Mucosa of rectum (tissue), 2 donors: ENCODE data around the gene LHFPL3.

Experiments used
- H3K27ac ChIP-seq, 2 donors: one replicate each; pipeline ENCODE4 v1.7.0; 2013; ENCODE audit warnings: inconsistent platforms in 2 of 2, low read depth in 2 of 2, low read length in 2 of 2
- H3K27me3 ChIP-seq, 2 donors: one replicate each; pipeline ENCODE4 v1.7.0; 2013; ENCODE audit warnings: low read length in 2 of 2; ENCODE audit not compliant: control insufficient read depth in 2 of 2, insufficient read depth in 2 of 2
- H3K36me3 ChIP-seq, 2 donors: one replicate each; pipeline ENCODE4 v1.7.0; 2013; ENCODE audit warnings: low read length in 2 of 2; ENCODE audit not compliant: control insufficient read depth in 2 of 2, insufficient read depth in 2 of 2
- H3K4me1 ChIP-seq, 2 donors: one replicate each; pipeline ENCODE4 v1.7.0; 2013; ENCODE audit warnings: low read length in 2 of 2, mild to moderate bottlenecking in 1 of 2; ENCODE audit not compliant: control insufficient read depth in 2 of 2, insufficient read depth in 2 of 2
- H3K4me3 ChIP-seq, 2 donors: one replicate each; pipeline ENCODE4 v1.7.0; 2013; ENCODE audit warnings: low read length in 2 of 2
- H3K9ac ChIP-seq, 2 donors: one replicate each; pipeline ENCODE4 v1.7.0; 2013; ENCODE audit warnings: low read length in 2 of 2, low read depth in 1 of 2, mild to moderate bottlenecking in 1 of 2
- H3K9me3 ChIP-seq, 2 donors: one replicate each; pipeline ENCODE4 v1.7.0; 2013; ENCODE audit warnings: low read length in 2 of 2; ENCODE audit not compliant: control insufficient read depth in 2 of 2
- donor health status: healthy.
- donor health status: Normal muscosa, but diverticular disease.

The LHFPL3 gene

DNA sequence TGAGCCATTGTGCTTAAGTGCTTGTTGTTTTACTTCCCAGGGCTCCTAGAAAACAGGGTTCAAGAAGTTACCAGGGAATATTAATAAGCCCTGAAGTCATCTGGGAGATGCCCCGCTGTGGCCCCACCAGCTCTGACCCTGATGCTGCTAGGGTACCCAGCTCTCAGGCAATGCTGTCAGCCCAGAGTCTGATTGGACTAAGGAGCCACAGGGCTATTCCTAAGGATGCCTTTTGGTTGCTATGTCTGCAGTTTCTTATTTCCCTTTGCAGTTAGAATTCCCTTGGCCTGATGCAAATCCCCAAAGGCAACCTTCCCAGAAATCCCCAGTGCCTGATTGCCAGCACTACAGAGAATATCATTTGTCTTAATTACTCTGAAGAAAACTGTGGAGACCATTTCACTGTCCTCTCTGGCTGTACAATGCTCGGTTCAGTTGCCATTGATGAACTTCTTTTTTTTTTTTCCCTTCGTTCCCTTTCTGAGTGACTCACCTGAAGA, 448.9 kb downstream of the LHFPL3 start:
- no peaks in the 10 kb centered on the region for H3K27me3 ChIP-seq
- no peak overlapping the region for H3K4me3 ChIP-seq
- H3K27ac ChIP-seq: no peak overlapping the region
- H3K36me3 ChIP-seq: no peaks in the 10 kb centered on the region
- no peak overlapping the region for H3K9ac ChIP-seq
- H3K4me1 ChIP-seq: no peaks in the 10 kb centered on the region
- no peaks in the 10 kb centered on the region for H3K9me3 ChIP-seq

DNA sequence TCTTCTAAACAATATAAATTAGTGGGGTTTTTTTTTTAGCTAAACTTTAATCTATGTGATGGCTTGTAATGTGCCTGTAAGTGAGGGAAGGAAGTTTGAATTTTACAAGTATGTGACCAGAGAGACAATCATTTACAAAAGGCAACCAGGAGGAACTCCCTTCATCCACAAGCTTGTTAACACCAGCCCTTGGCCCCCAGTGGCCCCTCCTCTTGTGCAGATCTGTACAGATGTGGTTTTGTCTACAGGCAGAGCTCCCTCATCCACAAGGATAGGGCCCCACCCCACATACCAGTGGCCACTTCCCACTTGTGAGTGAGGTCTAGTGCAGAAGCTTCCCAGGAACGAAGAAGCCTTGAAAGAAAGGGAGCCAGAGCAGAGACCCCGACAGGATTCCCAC, 451.5 kb downstream of the LHFPL3 start:
- no peak overlapping the region for H3K9ac ChIP-seq
- no peak overlapping the region for H3K27ac ChIP-seq
- no peaks in the 10 kb centered on the region for H3K4me1 ChIP-seq
- no peaks in the 10 kb centered on the region for H3K27me3 ChIP-seq
- no peak overlapping the region for H3K4me3 ChIP-seq
- no peaks in the 10 kb centered on the region for H3K36me3 ChIP-seq
- H3K9me3 ChIP-seq: no peaks in the 10 kb centered on the region

DNA sequence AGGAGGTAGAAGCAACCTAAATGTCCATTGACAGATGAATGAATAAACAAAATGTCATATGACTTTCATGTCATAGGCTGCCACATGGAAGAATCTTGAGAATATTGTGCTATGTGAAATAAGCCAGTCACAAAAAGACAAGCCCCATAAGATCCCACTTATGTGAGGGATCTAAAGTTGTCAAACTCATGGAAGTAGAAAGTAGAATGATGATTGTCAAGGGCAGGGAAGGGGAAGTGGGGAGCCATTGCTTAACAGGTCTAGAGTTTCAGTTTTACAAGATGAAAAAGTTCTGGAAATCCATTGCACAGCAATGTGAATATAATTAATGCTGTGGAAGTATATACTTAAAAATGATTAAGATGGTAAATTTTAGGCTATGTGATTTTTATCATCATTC, 456.3 kb downstream of the LHFPL3 start:
- no peaks in the 10 kb centered on the region for H3K36me3 ChIP-seq
- no peaks in the 10 kb centered on the region for H3K4me1 ChIP-seq
- H3K9ac ChIP-seq: no peak overlapping the region
- no peak overlapping the region for H3K4me3 ChIP-seq
- H3K27me3 ChIP-seq: no peaks in the 10 kb centered on the region
- no peak overlapping the region for H3K27ac ChIP-seq
- H3K9me3 ChIP-seq: no peaks in the 10 kb centered on the region

DNA sequence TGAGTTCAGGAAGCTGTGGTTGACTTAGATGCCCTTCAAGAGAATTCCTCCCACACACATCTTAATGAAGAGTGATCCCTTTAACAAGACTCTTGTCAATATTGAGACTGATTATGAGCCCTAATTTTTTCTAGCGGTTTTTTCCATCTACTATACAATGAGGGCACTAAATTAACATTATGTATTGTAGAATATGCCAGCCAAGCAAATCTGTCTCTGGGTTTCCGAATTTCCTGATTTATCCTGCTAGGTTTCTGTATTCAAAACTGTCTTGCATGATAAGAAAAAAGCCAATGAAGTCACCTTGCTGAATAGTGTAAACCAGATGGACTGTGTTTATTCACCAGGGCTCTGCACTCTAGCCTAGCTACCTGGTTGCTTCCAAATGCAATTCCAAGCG, 461.4 kb downstream of the LHFPL3 start:
- Histone ChIP-seq H3K4me3 (no peak overlapping the region), H3K27ac (no peak overlapping the region), H3K4me1 (no peaks in the 10 kb centered on the region), H3K9ac (no peak overlapping the region), H3K27me3 (no peaks in the 10 kb centered on the region), H3K9me3 (no peaks in the 10 kb centered on the region), H3K36me3 (no peaks in the 10 kb centered on the region)

- Histone ChIP-seq H3K4me3 (no peak overlapping the region), H3K27ac (no peak overlapping the region), H3K9ac (no peak overlapping the region), H3K36me3 (no peaks in the 10 kb centered on the region), H3K4me1 (no peaks in the 10 kb centered on the region), H3K27me3 (peaks cover 0 to 3% of the 10 kb centered on the region in 2 donors), H3K9me3 (no peaks in the 10 kb centered on the region)
Measured at GRCh38 chr7:104790440-104790839, 462.0 kb downstream of the LHFPL3 start.

- Histone ChIP-seq H3K27ac (no peak overlapping the region), H3K4me1 (no peaks in the 10 kb centered on the region), H3K27me3 (peaks cover 0 to 3% of the 10 kb centered on the region in 2 donors), H3K4me3 (no peak overlapping the region), H3K9me3 (no peaks in the 10 kb centered on the region), H3K9ac (no peak overlapping the region), H3K36me3 (no peaks in the 10 kb centered on the region)
Measured at GRCh38 chr7:104791080-104791479, 462.7 kb downstream of the LHFPL3 start.

DNA sequence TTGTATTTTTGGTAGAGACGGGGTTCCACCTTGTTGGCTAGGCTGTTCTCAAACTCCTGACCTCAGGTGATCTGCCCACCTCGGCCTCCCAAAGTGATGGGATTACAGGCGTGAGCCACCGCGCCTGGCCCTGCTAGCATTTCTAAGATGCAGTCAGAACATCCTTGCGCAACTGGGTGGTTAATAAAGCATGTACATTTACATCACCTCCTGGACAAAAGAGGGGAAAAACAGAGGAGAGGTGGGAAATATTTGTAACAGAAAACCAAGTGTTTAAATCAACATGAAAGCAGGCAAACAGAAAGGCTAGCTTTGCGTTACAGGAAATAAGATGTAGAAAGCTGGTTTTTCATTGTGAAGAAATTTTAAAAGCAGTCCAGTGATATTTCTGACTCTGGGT, 464.7 kb downstream of the LHFPL3 start:
- no peaks in the 10 kb centered on the region for H3K9me3 ChIP-seq
- no peak overlapping the region for H3K4me3 ChIP-seq
- H3K9ac ChIP-seq: no peak overlapping the region
- no peaks in the 10 kb centered on the region for H3K4me1 ChIP-seq
- no peak overlapping the region for H3K27ac ChIP-seq
- H3K27me3 ChIP-seq: peaks cover 0 to 3% of the 10 kb centered on the region in 2 donors
- no peaks in the 10 kb centered on the region for H3K36me3 ChIP-seq

- no peaks in the 10 kb centered on the region for H3K36me3 ChIP-seq
- no peak overlapping the region for H3K9ac ChIP-seq
- H3K27ac ChIP-seq: no peak overlapping the region
- no peaks in the 10 kb centered on the region for H3K9me3 ChIP-seq
- no peaks in the 10 kb centered on the region for H3K4me1 ChIP-seq
- H3K4me3 ChIP-seq: no peak overlapping the region
- H3K27me3 ChIP-seq: peaks cover 0 to 3% of the 10 kb centered on the region in 2 donors
Measured at GRCh38 chr7:104794154-104794553, 465.8 kb downstream of the LHFPL3 start.

DNA sequence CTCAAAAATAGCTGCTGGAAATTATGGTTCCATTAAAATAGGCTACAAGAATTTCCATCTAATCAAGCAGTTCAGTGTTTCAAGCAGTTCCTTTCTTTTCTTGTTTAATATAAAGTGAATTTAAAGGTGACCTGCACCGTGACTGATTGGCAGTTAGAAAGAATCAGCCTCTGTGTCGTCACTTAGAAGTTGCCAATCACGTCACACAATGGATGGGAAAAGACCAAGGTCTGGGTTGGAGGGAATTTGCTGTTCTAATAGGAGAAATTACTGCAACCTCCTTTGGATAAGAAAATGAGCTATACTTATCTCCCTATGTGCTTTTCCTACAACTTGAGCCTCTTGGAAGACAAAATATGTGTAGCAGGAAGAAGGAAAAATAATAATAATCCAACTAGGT, 466.2 kb downstream of the LHFPL3 start:
- Histone ChIP-seq H3K27ac (no peak overlapping the region), H3K36me3 (no peaks in the 10 kb centered on the region), H3K27me3 (peaks cover 0 to 3% of the 10 kb centered on the region in 2 donors), H3K4me1 (no peaks in the 10 kb centered on the region), H3K4me3 (no peak overlapping the region), H3K9me3 (no peaks in the 10 kb centered on the region), H3K9ac (no peak overlapping the region)

- Histone ChIP-seq H3K9ac (no peak overlapping the region), H3K27ac (no peak overlapping the region), H3K4me1 (no peaks in the 10 kb centered on the region), H3K4me3 (no peak overlapping the region), H3K27me3 (peaks cover 0 to 3% of the 10 kb centered on the region in 2 donors), H3K36me3 (no peaks in the 10 kb centered on the region), H3K9me3 (no peaks in the 10 kb centered on the region)
Measured at GRCh38 chr7:104795086-104795485, 466.7 kb downstream of the LHFPL3 start.
